Natural killer cell treated with Interleukin-12 subunit alpha and Interleukin-12 subunit beta and Interleukin-15 and Interleukin-18, amount 100 ng/mL, for 72 hours (primary cell): ENCODE data around the gene PSD. TPM values are rescaled to one million over a fixed set of nuclear protein-coding genes. Genes with fewer than 3 reads are reported as not detected.

Source experiments
- ATAC-seq, 2 donors: fragments of 150-1000 bp; cut with Tn5 transposase in 1 of 2; sonication (Bioruptor Pico), chemical (Tn5 transposase) in 1 of 2; 2 replicates each; pipeline ENCODE4 v1.10.0; 2021
- DNase-seq: peaks from one replicate; pipeline ENCODE4 v3.0.0; 2022; ENCODE audit warnings: low spot score
- H3K27ac Mint-ChIP-seq, 2 donors: 1 replicate in 1 of 2; 2 replicates in 1 of 2; pipeline ENCODE4 v1.8.0; 2022; ENCODE audit warnings: mixed read lengths in 2 of 2, mild to moderate bottlenecking in 1 of 2, moderate library complexity in 1 of 2
- H3K27me3 Mint-ChIP-seq, 2 donors: 1 replicate in 1 of 2; 2 replicates in 1 of 2; pipeline ENCODE4 v1.8.0; 2022; ENCODE audit warnings: mixed read lengths in 2 of 2
- H3K36me3 Mint-ChIP-seq: one replicate; pipeline ENCODE4 v1.8.0; 2022; ENCODE audit warnings: mixed read lengths
- H3K4me1 Mint-ChIP-seq, 2 donors: 1 replicate in 1 of 2; 2 replicates in 1 of 2; pipeline ENCODE4 v1.8.0; 2022; ENCODE audit warnings: low read depth in 2 of 2, mixed read lengths in 2 of 2, mild to moderate bottlenecking in 1 of 2
- H3K4me3 Mint-ChIP-seq: one replicate; pipeline ENCODE4 v1.8.0; 2022; ENCODE audit warnings: mixed read lengths
- H3K9me3 Mint-ChIP-seq: 2 replicates; pipeline ENCODE4 v1.8.0; 2022; ENCODE audit warnings: mixed read lengths
- total RNA-seq, 2 donors: library from RNA; stranded (reverse); gene quantifications; one replicate each; pipeline ENCODE4 v1.2.3, GENCODE V29; 2022

PSD gene
- total RNA-seq, 2 donors from 2014 or later = 2.3 to 7.6 TPM

DNA sequence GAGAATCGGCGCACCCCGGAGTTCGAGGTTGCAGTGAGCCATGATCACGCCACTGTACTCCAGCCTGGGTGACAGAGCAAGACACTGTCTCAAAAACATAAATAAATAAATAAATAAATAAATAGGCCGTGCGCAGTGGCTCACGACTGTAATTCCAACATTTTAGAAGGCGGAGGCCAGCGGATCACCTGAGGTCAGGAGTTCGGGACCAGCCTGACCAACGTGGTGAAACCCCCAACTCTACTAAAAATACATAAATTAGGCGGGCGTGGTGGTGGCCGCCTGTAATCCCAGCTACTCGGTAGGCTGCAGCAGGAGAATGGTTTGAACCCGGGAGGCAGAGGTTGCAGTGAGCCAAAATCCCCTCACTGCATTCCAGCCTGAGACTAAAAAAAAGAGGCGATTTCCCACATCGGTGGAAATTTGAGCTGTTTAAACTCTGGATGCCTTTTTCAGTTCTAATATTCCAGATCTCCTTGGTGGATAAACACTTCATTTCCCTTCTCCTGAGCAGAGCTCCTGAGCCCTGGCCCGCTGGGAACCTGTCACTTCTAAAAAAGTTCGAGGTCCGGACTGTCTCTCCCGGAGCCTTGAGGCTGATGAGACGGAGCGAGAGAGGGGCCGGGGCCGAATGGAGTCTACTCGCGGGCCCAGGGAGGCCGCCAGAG is 25.0 kb downstream of the PSD start:
- no peak for ATAC-seq
- no peaks in the 10 kb centered on the region for H3K27me3 Mint-ChIP-seq
- H3K4me1 Mint-ChIP-seq = peaks cover 40 to 44% of the 10 kb centered on the region in 2 donors

DNA sequence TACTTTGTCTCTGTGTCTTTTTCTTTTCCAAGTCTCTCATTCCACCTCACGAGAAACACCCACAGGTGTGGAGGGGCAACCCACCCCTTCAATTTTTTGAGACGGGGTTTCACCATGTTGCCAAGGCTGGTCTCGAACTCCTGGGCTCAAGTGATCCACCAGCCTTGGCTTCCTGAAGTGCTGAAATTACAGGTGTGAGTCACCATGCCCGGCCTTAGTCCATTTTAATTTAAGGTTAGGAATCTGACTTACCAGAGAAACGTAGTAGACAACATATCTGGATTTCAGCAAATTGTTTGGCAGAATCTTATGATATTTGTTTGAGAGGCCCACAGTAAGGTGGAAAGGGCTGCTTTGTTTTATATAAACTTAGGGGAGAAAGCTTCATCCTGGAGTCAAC is 26.3 kb downstream of the PSD start:
- H3K4me3 Mint-ChIP-seq = peak overlapping the region; percentile 95
- H3K27ac Mint-ChIP-seq = peak overlapping the region; percentile 95 to 99
- ATAC-seq (no peak), DNase-seq (peak; percentile 38)
- peaks cover 28 to 33% of the 10 kb centered on the region in 2 donors for H3K4me1 Mint-ChIP-seq
- H3K9me3 Mint-ChIP-seq = no peaks in the 10 kb centered on the region
- H3K36me3 Mint-ChIP-seq = no peaks in the 10 kb centered on the region
- no peaks in the 10 kb centered on the region for H3K27me3 Mint-ChIP-seq

More for the DNA sequence above, 25.0 kb downstream of the PSD start:
- no peaks in the 10 kb centered on the region for H3K9me3 Mint-ChIP-seq
- peaks cover 7% of the 10 kb centered on the region for H3K36me3 Mint-ChIP-seq
- DNase-seq = peak; percentile 25
- H3K27ac Mint-ChIP-seq = peak overlapping the region; percentile 95 to 99
- H3K4me3 Mint-ChIP-seq = peak overlapping the region; percentile 95

DNA sequence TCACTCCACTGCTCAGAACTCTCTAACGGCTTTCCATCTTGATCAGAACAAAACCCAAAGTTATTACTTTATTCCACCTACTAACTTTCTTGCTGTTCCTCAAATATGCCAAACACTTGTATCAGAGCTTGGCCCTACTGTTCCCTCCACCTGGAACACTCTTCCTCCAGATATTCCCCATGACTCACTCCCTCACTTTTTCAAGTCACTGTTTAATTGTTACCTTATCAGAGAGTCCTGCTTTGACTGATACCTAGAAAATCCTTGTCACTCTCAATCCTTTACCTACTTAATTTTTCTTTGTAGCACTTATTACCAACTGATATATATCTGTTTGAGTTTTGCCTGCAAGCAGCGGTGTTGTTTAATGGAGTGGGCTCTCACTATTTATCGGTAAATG is 28.7 kb downstream of the PSD start:
- no peaks in the 10 kb centered on the region for H3K9me3 Mint-ChIP-seq
- DNase-seq = peak; percentile 0
- H3K27me3 Mint-ChIP-seq = no peaks in the 10 kb centered on the region
- H3K36me3 Mint-ChIP-seq = no peaks in the 10 kb centered on the region
- no peak for ATAC-seq
- peaks cover 22 to 28% of the 10 kb centered on the region in 2 donors for H3K4me1 Mint-ChIP-seq
- H3K4me3 Mint-ChIP-seq = no peak overlapping the region
- H3K27ac Mint-ChIP-seq = no peak overlapping the region

DNA sequence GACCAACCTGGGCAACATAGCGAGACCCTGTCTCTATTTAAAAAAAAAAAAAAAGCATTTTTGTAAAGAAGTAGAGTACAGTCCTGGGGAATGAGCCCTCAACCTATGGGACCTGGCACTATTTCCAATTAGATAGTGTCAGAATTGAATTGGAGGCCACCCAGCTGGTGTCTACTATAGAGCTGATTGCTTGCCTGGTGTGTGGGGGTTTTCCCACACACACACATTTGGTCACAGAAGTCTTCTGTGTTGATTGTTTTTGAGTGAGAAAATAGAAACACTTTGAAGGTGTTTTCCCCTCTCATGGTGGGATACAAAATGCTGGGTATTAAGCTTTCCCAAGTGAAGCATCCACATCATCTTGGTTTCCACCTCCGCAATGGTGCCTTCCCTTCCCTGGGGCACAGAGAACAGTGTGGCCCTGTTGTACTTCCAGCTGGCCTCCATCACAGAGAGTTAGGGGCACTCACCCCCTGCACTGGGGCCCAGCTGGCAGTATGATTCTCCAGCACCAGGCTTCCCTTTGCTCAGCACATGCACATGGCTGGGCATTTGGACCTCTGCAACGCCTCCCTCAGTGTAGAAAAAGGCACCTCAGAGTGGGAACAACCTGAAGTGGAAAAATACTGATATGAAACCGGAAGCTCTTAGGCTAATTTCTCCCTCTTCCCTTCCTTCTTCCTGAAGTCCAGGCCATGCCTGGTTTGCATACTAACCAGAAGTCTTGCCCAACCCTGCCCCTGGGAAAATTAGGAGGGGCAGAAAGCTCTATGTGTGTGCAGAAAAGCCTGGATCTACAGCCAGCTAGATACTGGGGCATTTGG is 33.8 kb downstream of the PSD start:
- no peaks in the 10 kb centered on the region for H3K27me3 Mint-ChIP-seq
- ATAC-seq = peak in 1 of 2 donors; percentile 30
- H3K4me1 Mint-ChIP-seq = peaks cover 5 to 14% of the 10 kb centered on the region in 2 donors
- DNase-seq = no peak
- no peak overlapping the region for H3K4me3 Mint-ChIP-seq
- no peaks in the 10 kb centered on the region for H3K36me3 Mint-ChIP-seq
- peak overlapping the region; percentile 31 to 74 for H3K27ac Mint-ChIP-seq
- no peaks in the 10 kb centered on the region for H3K9me3 Mint-ChIP-seq

DNA sequence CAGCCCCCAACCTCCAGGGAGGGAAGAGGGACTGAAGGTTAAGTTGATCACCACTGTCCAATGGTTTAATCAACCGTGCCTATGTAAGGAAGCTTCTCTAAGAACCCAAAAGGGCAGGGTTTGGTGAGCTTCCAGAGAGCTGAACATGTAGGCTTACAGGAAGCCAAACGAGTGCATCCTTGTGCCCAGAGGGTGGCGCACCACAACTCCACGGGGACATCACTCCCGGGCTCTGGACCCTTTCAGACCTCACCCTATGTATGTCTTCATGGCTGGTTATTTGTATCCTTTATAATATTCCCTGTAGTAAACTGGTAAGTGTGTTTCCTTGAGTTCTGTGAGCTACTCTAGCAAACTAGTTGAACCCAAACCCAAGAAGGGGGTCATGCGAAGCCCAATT is 34.5 kb downstream of the PSD start:
- Mint-ChIP-seq H3K27ac (peak overlapping the region in 1 of 2 donors; percentile 60), H3K4me3 (no peak overlapping the region), H3K9me3 (no peaks in the 10 kb centered on the region), H3K27me3 (no peaks in the 10 kb centered on the region), H3K4me1 (peaks cover 5 to 15% of the 10 kb centered on the region in 2 donors), H3K36me3 (no peaks in the 10 kb centered on the region)
- DNase-seq (no peak), ATAC-seq (no peak)

DNA sequence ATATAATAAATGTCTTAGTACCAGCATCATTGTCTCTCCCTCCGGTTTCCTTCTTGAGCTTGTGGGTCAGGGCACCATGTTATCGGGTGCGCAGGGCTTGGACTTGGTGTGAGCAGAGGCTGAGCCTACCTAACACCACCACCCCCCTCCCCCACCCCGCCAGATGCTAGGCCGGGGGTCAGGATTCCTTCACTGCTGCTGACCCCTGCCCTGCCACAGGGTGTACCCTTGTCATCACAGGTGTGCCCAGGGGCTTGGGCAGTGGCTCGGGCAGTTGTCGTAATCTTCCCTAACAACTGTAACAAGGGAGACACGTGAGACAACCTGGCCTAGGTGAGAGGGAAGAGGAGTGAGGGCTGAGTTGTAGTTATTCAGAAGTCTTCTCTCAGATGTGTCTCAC is 35.7 kb downstream of the PSD start:
- Mint-ChIP-seq H3K36me3 (no peaks in the 10 kb centered on the region), H3K27me3 (no peaks in the 10 kb centered on the region)

DNA sequence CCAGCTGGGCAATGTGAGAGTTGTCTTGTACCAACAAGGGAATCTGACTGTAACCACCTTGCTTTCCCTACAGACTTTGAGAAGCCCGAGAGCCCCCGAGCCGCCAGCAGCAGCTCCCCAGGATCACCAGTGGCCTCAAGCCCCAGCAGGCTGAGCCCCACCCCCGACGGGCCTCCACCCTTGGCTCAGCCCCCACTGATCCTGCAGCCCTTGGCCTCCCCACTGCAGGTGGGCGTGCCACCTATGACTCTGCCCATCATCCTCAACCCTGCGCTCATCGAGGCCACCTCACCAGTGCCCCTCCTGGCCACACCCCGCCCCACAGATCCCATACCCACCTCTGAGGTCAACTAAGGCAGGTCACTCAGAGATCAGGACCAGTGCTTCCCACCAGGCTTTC is 36.6 kb downstream of the PSD start:
- no peak for DNase-seq
- no peak overlapping the region for H3K27ac Mint-ChIP-seq
- no peaks in the 10 kb centered on the region for H3K9me3 Mint-ChIP-seq
- no peak overlapping the region for H3K4me3 Mint-ChIP-seq
- no peak for ATAC-seq
- H3K36me3 Mint-ChIP-seq = no peaks in the 10 kb centered on the region
- H3K4me1 Mint-ChIP-seq = peaks cover 5 to 20% of the 10 kb centered on the region in 2 donors
- H3K27me3 Mint-ChIP-seq = no peaks in the 10 kb centered on the region

More for the DNA sequence above, 35.7 kb downstream of the PSD start:
- no peaks in the 10 kb centered on the region for H3K9me3 Mint-ChIP-seq
- DNase-seq (no peak), ATAC-seq (no peak)
- peaks cover 5 to 20% of the 10 kb centered on the region in 2 donors for H3K4me1 Mint-ChIP-seq
- H3K27ac Mint-ChIP-seq = no peak overlapping the region
- no peak overlapping the region for H3K4me3 Mint-ChIP-seq

DNA sequence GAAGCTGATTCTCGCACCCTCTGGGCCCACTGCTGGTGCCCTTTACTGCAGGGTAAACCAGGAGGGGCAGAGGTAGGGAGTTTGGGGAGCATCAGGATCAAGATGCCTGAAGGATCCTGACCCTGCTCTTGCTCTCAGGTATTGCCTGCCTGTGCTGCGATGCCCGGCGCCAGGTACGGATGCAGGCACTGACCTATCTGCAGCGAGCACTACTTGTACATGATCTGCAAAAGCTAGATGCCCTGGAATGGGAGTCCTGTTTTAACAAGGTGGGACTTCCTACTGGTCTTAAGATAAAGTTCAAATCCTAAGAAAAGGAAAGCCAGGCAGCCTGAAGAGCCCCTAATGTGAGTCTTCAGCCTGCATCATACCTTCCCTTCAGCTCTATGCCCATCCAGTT is 39.2 kb downstream of the PSD start:
- H3K36me3 Mint-ChIP-seq = no peaks in the 10 kb centered on the region
- DNase-seq = no peak
- H3K4me3 Mint-ChIP-seq = no peak overlapping the region
- H3K27ac Mint-ChIP-seq = peak overlapping the region in 1 of 2 donors; percentile 74
- H3K4me1 Mint-ChIP-seq = peaks cover 5 to 13% of the 10 kb centered on the region in 2 donors
- H3K9me3 Mint-ChIP-seq = no peaks in the 10 kb centered on the region
- no peaks in the 10 kb centered on the region for H3K27me3 Mint-ChIP-seq
- no peak for ATAC-seq

DNA sequence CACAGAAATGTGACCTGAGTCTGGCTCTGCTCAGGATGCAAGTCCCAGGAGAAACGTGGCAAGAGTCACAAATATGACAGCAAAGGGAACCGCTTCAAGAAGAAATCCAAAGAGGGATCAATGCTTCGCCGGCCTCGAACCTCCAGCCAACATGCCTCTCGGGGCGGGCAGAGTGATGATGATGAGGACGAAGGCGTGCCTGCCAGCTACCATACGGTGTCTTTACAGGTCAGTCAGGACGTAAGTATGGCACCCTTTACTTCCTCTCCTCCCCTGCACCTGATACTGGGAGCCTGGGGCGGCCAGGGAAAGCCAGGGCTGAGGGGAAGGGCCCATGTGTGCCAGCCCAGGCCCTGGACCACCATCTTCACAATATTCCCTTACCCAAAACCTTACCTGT is 41.7 kb downstream of the PSD start:
- ATAC-seq = no peak
- Mint-ChIP-seq H3K27ac (peak overlapping the region in 1 of 2 donors; percentile 67), H3K4me1 (peaks cover 0 to 6% of the 10 kb centered on the region in 2 donors), H3K4me3 (no peak overlapping the region), H3K36me3 (no peaks in the 10 kb centered on the region), H3K27me3 (no peaks in the 10 kb centered on the region), H3K9me3 (no peaks in the 10 kb centered on the region)
- DNase-seq = no peak

DNA sequence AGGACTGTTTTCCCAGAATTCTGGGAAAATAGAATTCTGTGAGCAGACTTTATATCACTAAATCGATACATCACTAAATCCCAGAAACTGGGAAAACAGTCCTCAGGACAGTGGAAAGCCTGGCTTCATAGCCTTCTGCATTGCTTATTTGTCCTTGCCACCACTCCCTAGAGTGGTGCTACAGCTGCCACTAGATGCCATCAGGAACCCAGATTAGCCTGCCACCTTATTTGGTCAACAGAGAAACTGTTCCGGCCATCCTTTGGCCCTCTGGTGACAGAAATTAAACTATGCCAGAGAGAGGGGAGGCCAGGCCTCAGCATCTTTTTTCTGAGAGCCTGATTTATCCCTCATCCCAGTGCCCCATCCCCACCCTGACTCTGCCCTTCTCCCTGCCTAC is 42.7 kb downstream of the PSD start:
- H3K36me3 Mint-ChIP-seq = no peaks in the 10 kb centered on the region
- no peak overlapping the region for H3K4me3 Mint-ChIP-seq
- ATAC-seq (no peak), DNase-seq (no peak)
- H3K9me3 Mint-ChIP-seq = no peaks in the 10 kb centered on the region
- no peak overlapping the region for H3K27ac Mint-ChIP-seq
- H3K4me1 Mint-ChIP-seq = peaks cover 0 to 6% of the 10 kb centered on the region in 2 donors
- H3K27me3 Mint-ChIP-seq = no peaks in the 10 kb centered on the region

DNA sequence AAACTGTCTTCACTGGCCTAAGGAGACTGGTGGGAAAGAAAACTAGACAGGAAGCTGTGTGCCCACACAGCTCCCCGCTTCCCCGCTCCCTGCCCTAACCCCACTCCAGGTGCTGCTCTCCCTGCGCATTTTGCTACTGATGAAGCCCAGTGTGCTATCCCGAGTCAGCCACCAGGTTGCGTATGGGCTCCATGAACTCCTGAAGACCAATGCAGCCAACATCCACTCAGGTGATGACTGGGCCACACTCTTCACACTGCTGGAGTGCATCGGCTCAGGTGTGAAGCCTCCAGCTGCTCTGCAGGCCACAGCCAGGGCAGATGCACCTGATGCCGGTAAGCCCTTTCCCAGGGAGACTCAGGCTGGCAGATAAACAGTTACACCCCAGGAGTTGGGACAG is 43.3 kb downstream of the PSD start:
- Mint-ChIP-seq H3K27ac (no peak overlapping the region), H3K9me3 (no peaks in the 10 kb centered on the region)
- ATAC-seq = peak in 1 of 2 donors; percentile 4

DNA sequence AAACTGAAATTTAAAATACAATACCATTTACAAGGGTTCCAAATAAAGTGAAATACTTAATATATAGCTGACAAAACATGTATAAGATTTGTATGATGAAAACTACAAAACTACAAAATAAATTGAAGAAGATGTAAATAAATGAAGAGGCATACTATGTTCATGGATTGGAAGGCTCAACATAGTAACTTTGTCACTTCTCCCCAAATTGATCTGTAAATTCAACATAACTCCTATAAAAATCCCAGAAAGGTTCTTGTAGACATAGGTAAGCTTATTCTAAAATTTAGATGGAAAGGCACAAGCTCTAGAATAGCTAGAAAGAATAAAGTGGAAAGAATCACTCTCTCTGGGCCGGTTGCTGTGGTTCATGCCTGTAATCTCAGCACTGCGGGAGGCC is 47.3 kb downstream of the PSD start:
- peaks cover 23% of the 10 kb centered on the region for H3K36me3 Mint-ChIP-seq
- no peak overlapping the region for H3K4me3 Mint-ChIP-seq
- no peaks in the 10 kb centered on the region for H3K27me3 Mint-ChIP-seq
- H3K4me1 Mint-ChIP-seq = peaks cover 0 to 9% of the 10 kb centered on the region in 2 donors
- H3K27ac Mint-ChIP-seq = no peak overlapping the region
- no peaks in the 10 kb centered on the region for H3K9me3 Mint-ChIP-seq
- no peak for ATAC-seq
- no peak for DNase-seq

More for the DNA sequence above, 43.3 kb downstream of the PSD start:
- DNase-seq = no peak
- Mint-ChIP-seq H3K36me3 (peaks cover 3% of the 10 kb centered on the region), H3K27me3 (no peaks in the 10 kb centered on the region), H3K4me3 (no peak overlapping the region), H3K4me1 (peaks cover 0 to 6% of the 10 kb centered on the region in 2 donors)

DNA sequence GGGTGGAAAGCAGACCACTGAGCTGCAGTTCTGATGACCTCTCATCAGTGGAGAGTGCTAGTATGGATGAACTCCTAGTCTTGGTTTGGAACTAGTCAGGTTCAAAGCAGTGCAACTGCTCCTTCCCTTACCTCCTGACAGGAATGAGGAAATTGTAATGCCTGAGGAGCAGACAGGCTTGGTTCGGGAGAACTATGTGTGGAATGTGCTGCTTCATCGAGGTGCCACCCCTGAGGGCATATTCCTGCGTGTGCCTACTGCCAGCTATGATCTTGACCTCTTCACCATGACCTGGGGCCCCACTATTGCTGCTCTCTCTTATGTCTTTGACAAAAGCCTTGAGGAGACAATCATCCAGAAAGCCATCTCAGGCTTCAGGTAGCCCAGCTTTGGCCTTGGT is 50.5 kb downstream of the PSD start:
- Mint-ChIP-seq H3K27ac (no peak overlapping the region), H3K9me3 (no peaks in the 10 kb centered on the region), H3K4me1 (peaks cover 0 to 9% of the 10 kb centered on the region in 2 donors), H3K27me3 (no peaks in the 10 kb centered on the region), H3K4me3 (no peak overlapping the region), H3K36me3 (peaks cover 37% of the 10 kb centered on the region)
- DNase-seq (no peak), ATAC-seq (no peak)

DNA sequence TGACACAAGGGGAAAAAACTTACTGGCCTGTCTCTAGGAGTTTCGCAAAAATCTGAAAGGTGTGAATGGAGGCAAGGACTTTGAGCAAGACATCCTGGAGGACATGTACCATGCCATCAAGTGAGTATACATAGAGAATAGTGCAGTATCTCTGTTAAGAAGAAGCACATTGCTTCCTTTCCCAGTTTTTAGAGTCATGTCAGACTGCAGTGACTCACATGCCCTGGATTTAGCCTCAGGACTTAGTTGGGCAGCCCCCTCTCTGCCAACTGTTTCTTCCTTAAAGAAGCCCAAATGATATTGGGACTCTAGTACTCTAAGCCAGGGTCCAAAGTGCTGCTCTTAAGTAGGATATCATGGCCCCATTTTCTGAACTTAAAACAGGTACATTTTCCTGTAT is 51.1 kb downstream of the PSD start:
- no peaks in the 10 kb centered on the region for H3K9me3 Mint-ChIP-seq
- ATAC-seq = no peak
- no peak overlapping the region for H3K4me3 Mint-ChIP-seq
- DNase-seq = no peak
- H3K27me3 Mint-ChIP-seq = no peaks in the 10 kb centered on the region
- peaks cover 41% of the 10 kb centered on the region for H3K36me3 Mint-ChIP-seq
- H3K4me1 Mint-ChIP-seq = peaks cover 0 to 9% of the 10 kb centered on the region in 2 donors
- H3K27ac Mint-ChIP-seq = no peak overlapping the region
